HCT116 (cell line): ENCODE measurements around the gene S100A11. TPM values are rescaled to one million over a fixed set of nuclear protein-coding genes. Genes with fewer than 3 reads are reported as not detected.

Experiments used
- ATAC-seq: fragments of 200-7000 bp; cut with Tn5 transposase; 2 replicates; pipeline ENCODE4 v1.9.1; 2020; ENCODE audit warnings: mild to moderate bottlenecking, moderate library complexity
- BruUV-seq: library from RNA; stranded (reverse); fragments of 400-500 nt; replicated peaks from 2 replicates; lab custom pipeline; 2021; lab: Mats Ljungman, UMichigan
- CTCF ChIA-PET: fragments of 300-600 bp; sonication (Branson Sonifier 250); formaldehyde crosslinking; loops from one replicate; lab custom pipeline; 2021; ENCODE audit warnings: antibody characterized with exemption; lab: Charles Lee
- POLR2A ChIA-PET: fragments of 300-600, 350-600 bp; sonication (Branson Sonifier 250); formaldehyde crosslinking; loops from one replicate; lab custom pipeline; 2021; ENCODE audit warnings: antibody characterized with exemption; lab: Charles Lee
- RAD21 ChIA-PET, 2 experiments: fragments of 300-600 bp; sonication (Branson Sonifier 250); formaldehyde crosslinking; loops; one replicate each; lab custom pipeline; 2023; ENCODE audit warnings: low total read pairs in 2 of 2; ENCODE audit not compliant: uncharacterized antibody in 2 of 2, unreplicated experiment in 2 of 2, low non-redundant PET in 1 of 2; lab: Charles Lee
- DNase-seq: peaks from one replicate; pipeline ENCODE4 v3.0.0-alpha.2; 2010; ENCODE audit warnings: low read depth, low spot score
- H2AFZ ChIP-seq: fragments of 200-600 bp; shearing (Covaris generic), sonication (generic); 2 replicates; pipeline ENCODE4 v1.6.1; 2017; ENCODE audit warnings: low read depth, mixed run types, mixed read lengths, antibody characterized with exemption, low read length; ENCODE audit not compliant: poor library complexity, severe bottlenecking
- H3K27ac ChIP-seq: 2 replicates; pipeline ENCODE4 v1.5.1; 2012; ENCODE audit warnings: low read depth, low read length
- H3K27me3 ChIP-seq: fragments of 200-600 bp; sonication (generic); 2 replicates; pipeline ENCODE4 v1.6.1; 2016; ENCODE audit warnings: mixed run types, low read length, mixed read lengths; ENCODE audit not compliant: insufficient read depth
- H3K36me3 ChIP-seq, 2 experiments: fragments of 200-500 bp in 1 of 2; fragments of 200-600 bp in 1 of 2; sonication (Bioruptor generic) in 1 of 2; sonication (generic) in 1 of 2; 2 replicates each; pipeline versions ENCODE4 v1.5.1 to v1.6.1; 2014 to 2016; ENCODE audit warnings: low read length in 2 of 2, inconsistent platforms in 1 of 2, mixed read lengths in 1 of 2, mixed run types in 1 of 2; ENCODE audit not compliant: insufficient read depth in 2 of 2, control insufficient read depth in 1 of 2
- H3K4me1 ChIP-seq, 2 experiments: fragments of 200-600 bp in 1 of 2; sonication (generic) in 1 of 2; 2 replicates each; pipeline versions ENCODE4 v1.5.1 to v1.6.1; 2012 to 2017; ENCODE audit warnings: low read length in 2 of 2, inconsistent platforms in 1 of 2, mild to moderate bottlenecking in 1 of 2, mixed read lengths in 1 of 2, mixed run types in 1 of 2, moderate library complexity in 1 of 2; ENCODE audit not compliant: insufficient read depth in 2 of 2, control insufficient read depth in 1 of 2
- H3K4me2 ChIP-seq: fragments of 200-600 bp; sonication (generic); 2 replicates; pipeline ENCODE4 v1.6.1; 2017; ENCODE audit warnings: mixed run types, low read length, mixed read lengths
- H3K4me3 ChIP-seq, 2 experiments: fragments of 200-600 bp in 1 of 2; sonication (generic) in 1 of 2; replicated peaks in 1 of 2; 2 replicates each; pipeline ENCODE4 v1.5.1; 2011 to 2016; ENCODE audit warnings: low read length in 2 of 2, control low read depth in 1 of 2, low read depth in 1 of 2, mild to moderate bottlenecking in 1 of 2, mixed read lengths in 1 of 2, mixed run types in 1 of 2
- H3K79me2 ChIP-seq: fragments of 200-600 bp; sonication (generic); 2 replicates; pipeline ENCODE4 v1.6.1; 2017; ENCODE audit warnings: mild to moderate bottlenecking, mixed run types, low read length, moderate library complexity, mixed read lengths; ENCODE audit not compliant: insufficient read depth
- H3K9ac ChIP-seq: fragments of 200-600 bp; sonication (generic); 2 replicates; pipeline ENCODE4 v1.6.1; 2016; ENCODE audit warnings: low read length, mixed read lengths
- H3K9me2 ChIP-seq: fragments of 200-600 bp; sonication (generic), shearing (Covaris generic); 2 replicates; pipeline ENCODE4 v1.6.1; 2017; ENCODE audit warnings: mixed run types, mild to moderate bottlenecking, moderate library complexity; ENCODE audit not compliant: insufficient read depth
- H3K9me3 ChIP-seq, 2 experiments: fragments of 200-500 bp in 1 of 2; fragments of 200-600 bp in 1 of 2; sonication (Bioruptor generic) in 1 of 2; sonication (generic) in 1 of 2; 2 replicates each; pipeline ENCODE4 v1.6.1; 2014 to 2017; ENCODE audit warnings: low read length in 2 of 2, mixed read lengths in 2 of 2, inconsistent platforms in 1 of 2, low read depth in 1 of 2, mild to moderate bottlenecking in 1 of 2, mixed run types in 1 of 2, moderate library complexity in 1 of 2; ENCODE audit not compliant: control insufficient read depth in 1 of 2, insufficient read depth in 1 of 2
- H4K20me1 ChIP-seq: fragments of 200-600 bp; sonication (generic), shearing (Covaris generic); 2 replicates; pipeline ENCODE4 v1.6.1; 2017; ENCODE audit warnings: mixed run types, mild to moderate bottlenecking, moderate library complexity; ENCODE audit not compliant: insufficient read depth
- CBX3 ChIP-seq: IDR thresholded peaks from 2 replicates; pipeline ENCODE4 v1.6.1; 2012; ENCODE audit warnings: low read depth
- CEBPB ChIP-seq: IDR thresholded peaks from 2 replicates; pipeline ENCODE4 v1.6.1; 2012; ENCODE audit warnings: low read depth
- EGR1 ChIP-seq: IDR thresholded peaks from 2 replicates; pipeline ENCODE4 v1.6.1; 2012; ENCODE audit warnings: low read depth
- ELF1 ChIP-seq: IDR thresholded peaks from 2 replicates; pipeline ENCODE4 v1.6.1; 2012; ENCODE audit warnings: low read depth, borderline replicate concordance
- JUND ChIP-seq: IDR thresholded peaks from 2 replicates; pipeline ENCODE4 v1.6.1; 2012
- POLR2A ChIP-seq: IDR thresholded peaks from 2 replicates; pipeline ENCODE4 v1.7.0; 2011; ENCODE audit warnings: borderline replicate concordance; ENCODE audit not compliant: insufficient read depth, insufficient read length; ENCODE audit errors: extremely low read depth
- POLR2AphosphoS5 ChIP-seq: IDR thresholded peaks from 2 replicates; pipeline ENCODE4 v1.6.1; 2011; ENCODE audit warnings: mild to moderate bottlenecking, low read depth, low read length, moderate library complexity
- RAD21 ChIP-seq: IDR thresholded peaks from 2 replicates; pipeline ENCODE4 v1.6.1; 2012; ENCODE audit warnings: low read depth, mild to moderate bottlenecking
- SIN3A ChIP-seq: IDR thresholded peaks from 2 replicates; pipeline ENCODE4 v1.6.1; 2012; ENCODE audit warnings: low read depth
- SP1 ChIP-seq: IDR thresholded peaks from 2 replicates; pipeline ENCODE4 v1.6.1; 2012; ENCODE audit warnings: low read depth
- SRF ChIP-seq: IDR thresholded peaks from 2 replicates; pipeline ENCODE4 v1.6.1; 2012; ENCODE audit warnings: low read depth
- TCF7L2 ChIP-seq: IDR thresholded peaks from 2 replicates; pipeline ENCODE4 v1.7.0; 2011; ENCODE audit warnings: borderline replicate concordance, inconsistent platforms; ENCODE audit not compliant: insufficient read depth, insufficient read length; ENCODE audit errors: extremely low read depth
- YY1 ChIP-seq: IDR thresholded peaks from 2 replicates; pipeline ENCODE4 v1.6.1; 2011; ENCODE audit warnings: low read length, low read depth, moderate library complexity, mild to moderate bottlenecking; ENCODE audit not compliant: insufficient replicate concordance; ENCODE audit errors: extremely low read depth
- ZNF274 ChIP-seq: fragments of 200-500 bp; sonication (Bioruptor generic); IDR thresholded peaks from 2 replicates; pipeline ENCODE4 v1.6.1; 2014; ENCODE audit warnings: mild to moderate bottlenecking, low read depth, low read length, inconsistent platforms
- intact Hi-C: fragments of 100-400 bp; cut with micrococcal nuclease; formaldehyde crosslinking; loops from 2 replicates; pipeline ENCODE4 v1.10.0; 2022
- total RNA-seq: library from RNA; stranded (reverse); gene quantifications from one replicate; pipeline ENCODE4 v1.2.1, GENCODE V29; 2021; ENCODE audit not compliant: unreplicated experiment
- TF ChIP-seq, protein P1 (sequence below): IDR thresholded peaks from 2 replicates; pipeline ENCODE4 v1.6.1; 2012
- TF ChIP-seq, protein P2 (sequence below): IDR thresholded peaks from 2 replicates; pipeline ENCODE4 v1.6.1; 2012; ENCODE audit warnings: low read depth

S100A11 gene
- total RNA-seq, 1 experiment from 2014 or later: 229 TPM

DNA sequence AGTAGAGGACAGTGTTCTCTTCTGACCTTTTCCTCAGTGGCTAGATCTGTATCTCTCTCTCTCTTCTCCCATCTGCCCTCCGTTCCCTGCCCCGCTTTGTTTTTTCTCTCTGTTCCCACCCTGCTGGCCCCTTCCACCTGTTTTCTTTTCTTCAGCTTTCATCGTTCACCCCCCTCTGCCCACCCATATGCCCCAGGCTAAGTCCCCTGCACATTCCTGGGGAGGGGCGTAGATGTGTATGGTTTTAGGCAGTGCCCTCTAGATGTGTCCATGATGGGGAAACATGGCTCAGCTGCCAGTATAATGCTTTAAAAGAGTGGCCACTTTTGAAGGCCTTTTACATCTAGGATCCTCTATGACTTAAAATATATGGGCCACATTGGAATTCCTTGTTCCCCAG is 13.6 kb downstream of the S100A11 start:
- no peak for DNase-seq
- ATAC-seq: no peak
- BruUV-seq: no TSS peak
- Histone ChIP-seq H3K4me3 (no peak overlapping the region), H3K36me3 (no peaks in the 10 kb centered on the region), H3K9ac (no peak overlapping the region), H3K4me1 (peaks cover 0 to 17% of the 10 kb centered on the region in 2 experiments; a peak in 1 of 4 replicates), H3K79me2 (no peaks in the 10 kb centered on the region), H3K4me2 (no peak overlapping the region), H3K27me3 (no peaks in the 10 kb centered on the region), H3K27ac (no peak overlapping the region), H3K9me2 (no peaks in the 10 kb centered on the region), H2AFZ (no peak overlapping the region), H4K20me1 (no peaks in the 10 kb centered on the region), H3K9me3 (no peaks in the 10 kb centered on the region)
- TF ChIP-seq YY1: no peak
- TF ChIP-seq SP1: no peak
- TF ChIP-seq CBX3: no peak
- intact Hi-C loops: no loop called here
- RAD21 ChIA-PET: no interaction called here
- CTCF ChIA-PET: interaction anchor here (1.2 kb wide), 1 partner anchor 9 kb away, joined by 3 read pairs; no protein-coding TSS in a partner anchor
- POLR2A ChIA-PET: no interaction called here

DNA sequence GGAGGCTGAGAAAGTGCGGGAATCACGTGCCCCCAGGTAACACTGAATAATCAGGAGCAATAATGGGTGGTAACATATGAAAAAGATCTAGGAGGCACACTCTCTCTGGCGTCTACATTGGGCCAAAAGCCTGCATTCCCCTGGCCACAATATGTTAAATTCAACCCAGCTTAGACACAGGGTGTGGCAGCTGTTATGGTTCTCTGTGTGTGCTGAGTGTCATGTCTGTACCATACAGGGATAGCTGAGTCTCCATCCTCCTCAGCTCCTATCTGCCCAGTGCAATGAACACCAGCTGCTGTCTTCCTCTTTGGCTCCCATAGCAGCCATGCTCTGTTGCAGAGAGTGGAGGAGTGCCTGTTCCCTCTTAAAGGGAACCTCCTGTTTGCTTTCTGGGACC is 14.3 kb downstream of the S100A11 start:
- H3K9ac ChIP-seq: no peak overlapping the region
- H4K20me1 ChIP-seq: no peaks in the 10 kb centered on the region
- H3K27me3 ChIP-seq: no peaks in the 10 kb centered on the region
- BruUV-seq: no TSS peak
- H3K9me3 ChIP-seq: no peaks in the 10 kb centered on the region
- intact Hi-C loops: no loop called here
- H3K36me3 ChIP-seq: no peaks in the 10 kb centered on the region
- no peak overlapping the region for H3K4me3 ChIP-seq
- DNase-seq (no peak), ATAC-seq (no peak)
- H3K4me2 ChIP-seq: no peak overlapping the region
- no peaks in the 10 kb centered on the region for H3K79me2 ChIP-seq
- CTCF ChIA-PET: interaction anchor here (1.2 kb wide), 1 partner anchor 8 kb away, joined by 3 read pairs; no protein-coding TSS in a partner anchor
- RAD21 ChIA-PET: no interaction called here
- H3K27ac ChIP-seq: no peak overlapping the region
- TF ChIP-seq CEBPB (no peak), JUND (no peak), CBX3 (no peak), ZNF274 (no peak), POLR2AphosphoS5 (no peak), SRF (no peak), SIN3A (no peak), EGR1 (no peak), POLR2A (no peak), TCF7L2 (no peak), ELF1 (no peak), RAD21 (no peak), SP1 (no peak)
- TF ChIP-seq, protein P1, sequence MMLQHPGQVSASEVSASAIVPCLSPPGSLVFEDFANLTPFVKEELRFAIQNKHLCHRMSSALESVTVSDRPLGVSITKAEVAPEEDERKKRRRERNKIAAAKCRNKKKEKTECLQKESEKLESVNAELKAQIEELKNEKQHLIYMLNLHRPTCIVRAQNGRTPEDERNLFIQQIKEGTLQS: no peak
- TF ChIP-seq, protein P2, sequence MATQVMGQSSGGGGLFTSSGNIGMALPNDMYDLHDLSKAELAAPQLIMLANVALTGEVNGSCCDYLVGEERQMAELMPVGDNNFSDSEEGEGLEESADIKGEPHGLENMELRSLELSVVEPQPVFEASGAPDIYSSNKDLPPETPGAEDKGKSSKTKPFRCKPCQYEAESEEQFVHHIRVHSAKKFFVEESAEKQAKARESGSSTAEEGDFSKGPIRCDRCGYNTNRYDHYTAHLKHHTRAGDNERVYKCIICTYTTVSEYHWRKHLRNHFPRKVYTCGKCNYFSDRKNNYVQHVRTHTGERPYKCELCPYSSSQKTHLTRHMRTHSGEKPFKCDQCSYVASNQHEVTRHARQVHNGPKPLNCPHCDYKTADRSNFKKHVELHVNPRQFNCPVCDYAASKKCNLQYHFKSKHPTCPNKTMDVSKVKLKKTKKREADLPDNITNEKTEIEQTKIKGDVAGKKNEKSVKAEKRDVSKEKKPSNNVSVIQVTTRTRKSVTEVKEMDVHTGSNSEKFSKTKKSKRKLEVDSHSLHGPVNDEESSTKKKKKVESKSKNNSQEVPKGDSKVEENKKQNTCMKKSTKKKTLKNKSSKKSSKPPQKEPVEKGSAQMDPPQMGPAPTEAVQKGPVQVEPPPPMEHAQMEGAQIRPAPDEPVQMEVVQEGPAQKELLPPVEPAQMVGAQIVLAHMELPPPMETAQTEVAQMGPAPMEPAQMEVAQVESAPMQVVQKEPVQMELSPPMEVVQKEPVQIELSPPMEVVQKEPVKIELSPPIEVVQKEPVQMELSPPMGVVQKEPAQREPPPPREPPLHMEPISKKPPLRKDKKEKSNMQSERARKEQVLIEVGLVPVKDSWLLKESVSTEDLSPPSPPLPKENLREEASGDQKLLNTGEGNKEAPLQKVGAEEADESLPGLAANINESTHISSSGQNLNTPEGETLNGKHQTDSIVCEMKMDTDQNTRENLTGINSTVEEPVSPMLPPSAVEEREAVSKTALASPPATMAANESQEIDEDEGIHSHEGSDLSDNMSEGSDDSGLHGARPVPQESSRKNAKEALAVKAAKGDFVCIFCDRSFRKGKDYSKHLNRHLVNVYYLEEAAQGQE: no peak
- H2AFZ ChIP-seq: no peak overlapping the region
- H3K4me1 ChIP-seq: peaks cover 0 to 17% of the 10 kb centered on the region in 2 experiments; a peak in 1 of 4 replicates
- no peaks in the 10 kb centered on the region for H3K9me2 ChIP-seq
- POLR2A ChIA-PET: no interaction called here
